HCT116 (cell line): ENCODE measurements around the gene CALM1.

Experiments
- CTCF ChIP-seq, 3 experiments: fragments of 200-600 bp in 1 of 3; sonication (generic) in 1 of 3; IDR thresholded peaks in 2 of 3; conservative IDR thresholded peaks in 1 of 3; 2 replicates each; pipeline ENCODE4 v1.5.1; 2012 to 2017; ENCODE audit warnings: low read depth in 2 of 3, low read length in 2 of 3, antibody characterized with exemption in 1 of 3, borderline replicate concordance in 1 of 3, control low read depth in 1 of 3, mild to moderate bottlenecking in 1 of 3, mixed read lengths in 1 of 3, mixed run types in 1 of 3, moderate library complexity in 1 of 3; ENCODE audit not compliant: insufficient read depth in 1 of 3
- EZH2phosphoT487 ChIP-seq: fragments of 200-600 bp; IDR thresholded peaks from 2 replicates; pipeline ENCODE4 v1.6.1; 2018; ENCODE audit warnings: antibody characterized with exemption, borderline replicate concordance
- ZNF274 ChIP-seq: fragments of 200-500 bp; sonication (Bioruptor generic); IDR thresholded peaks from 2 replicates; pipeline ENCODE4 v1.6.1; 2014; ENCODE audit warnings: mild to moderate bottlenecking, low read depth, low read length, inconsistent platforms

- no peak for TF ChIP-seq EZH2phosphoT487
- TF ChIP-seq CTCF (IDR thresholded peaks at IDR 0.05 in 2 of 3, conservative IDR thresholded peaks at IDR 0.05 in 1 of 3; ENCODE audit: borderline replicate concordance in 1 of 3, insufficient read depth in 1 of 3, low read depth in 2 of 3, low read length in 2 of 3): no peak
- no peak for TF ChIP-seq ZNF274
Measured at GRCh38 chr14:90450667-90451066, 53.8 kb downstream of the CALM1 start.
